H1 (cell line): ENCODE data around the gene NRXN3.
A peak's percentile ranks its signal among the peaks of the same experiment; 100 is the strongest.

ENCODE experiments used
- JUN ChIP-seq: IDR thresholded peaks from 2 replicates; pipeline ENCODE4 v1.6.1; 2011; ENCODE audit warnings: low read depth, mild to moderate bottlenecking, improper control_type of control experiment, low read length
- RAD21 ChIP-seq, 2 experiments: IDR thresholded peaks in 1 of 2; conservative IDR thresholded peaks in 1 of 2; 2 replicates each; pipeline ENCODE4 v1.6.1; 2011; ENCODE audit warnings: low read depth in 2 of 2, low read length in 2 of 2, improper control_type of control experiment in 1 of 2, inconsistent platforms in 1 of 2, mild to moderate bottlenecking in 1 of 2, moderate library complexity in 1 of 2
- SIRT6 ChIP-seq: IDR thresholded peaks from one replicate; pipeline ENCODE4 v1.7.1; 2012; ENCODE audit warnings: low read length, inconsistent platforms
- TEAD4 ChIP-seq: IDR thresholded peaks from 2 replicates; pipeline ENCODE4 v1.6.1; 2012; ENCODE audit warnings: low read depth, low read length, inconsistent platforms, mixed read lengths
- TF ChIP-seq, protein P1 (sequence below), 3 experiments: IDR thresholded peaks; 1 replicate in 2 of 3; 2 replicates in 1 of 3; pipeline versions ENCODE4 v1.5.1 to v1.6.1; 2011; ENCODE audit warnings: low read length in 3 of 3, mild to moderate bottlenecking in 3 of 3, inconsistent platforms in 2 of 3, low read depth in 1 of 3, moderate library complexity in 1 of 3; ENCODE audit not compliant: insufficient read depth in 1 of 3; ENCODE audit errors: control extremely low read depth in 1 of 3
- TF ChIP-seq, protein P2 (sequence below): fragments of 300-600 bp; sonication (generic); IDR thresholded peaks from 2 replicates; pipeline ENCODE4 v1.7.1; 2012; ENCODE audit warnings: low read length, moderate library complexity, mild to moderate bottlenecking, inconsistent platforms; ENCODE audit not compliant: insufficient replicate concordance

DNA sequence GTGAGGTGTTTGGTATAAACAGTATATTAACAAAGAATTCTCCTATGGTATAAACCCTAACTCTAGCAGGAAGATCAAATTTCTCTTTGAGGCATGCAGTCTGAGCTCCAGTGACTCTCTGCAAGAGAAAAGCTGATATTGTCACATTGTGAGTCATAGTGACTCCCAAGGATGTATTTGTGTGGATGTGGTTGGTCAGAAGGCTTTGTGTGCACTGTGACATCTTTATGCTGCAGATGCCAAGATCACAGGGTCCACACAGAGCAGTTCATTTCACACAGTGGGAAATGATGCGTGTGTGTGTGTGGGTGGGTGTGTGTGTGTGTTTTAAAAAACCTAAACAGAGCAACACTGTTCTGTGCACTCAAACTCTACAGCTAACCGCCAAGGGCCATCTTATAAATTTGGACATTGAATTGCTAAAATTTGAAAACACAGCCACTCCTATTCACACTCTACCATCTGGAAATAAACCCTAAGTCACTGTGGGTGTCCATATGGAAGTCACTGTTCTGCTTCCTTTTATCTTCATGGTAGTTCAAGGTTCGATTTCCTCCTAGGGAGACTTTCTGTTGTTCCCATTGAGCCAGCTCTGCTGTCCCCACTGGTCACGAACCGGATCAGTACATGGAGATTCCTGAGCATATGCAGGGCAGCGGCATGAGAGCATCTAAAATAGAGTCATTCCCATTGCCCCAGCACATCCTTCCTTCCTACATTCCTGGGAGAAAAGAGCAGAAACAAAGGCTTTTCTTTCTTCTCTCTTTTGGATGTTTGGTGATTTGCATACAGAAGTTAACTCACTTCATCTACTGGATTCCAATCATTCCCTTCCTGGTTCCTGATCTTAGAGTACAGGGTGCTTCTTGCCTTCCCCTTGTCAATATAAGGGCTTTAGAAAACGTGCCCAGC lies 1313.6 kb downstream of the NRXN3 start:
- TF ChIP-seq JUN = no peak
- TF ChIP-seq TEAD4 = peak; percentile 84
- TF ChIP-seq RAD21 (IDR thresholded peaks at IDR 0.05 in 1 of 2, conservative IDR thresholded peaks at IDR 0.05 in 1 of 2; ENCODE audit: low read depth in 2 of 2, low read length in 2 of 2) = no peak
- TF ChIP-seq, protein P1, sequence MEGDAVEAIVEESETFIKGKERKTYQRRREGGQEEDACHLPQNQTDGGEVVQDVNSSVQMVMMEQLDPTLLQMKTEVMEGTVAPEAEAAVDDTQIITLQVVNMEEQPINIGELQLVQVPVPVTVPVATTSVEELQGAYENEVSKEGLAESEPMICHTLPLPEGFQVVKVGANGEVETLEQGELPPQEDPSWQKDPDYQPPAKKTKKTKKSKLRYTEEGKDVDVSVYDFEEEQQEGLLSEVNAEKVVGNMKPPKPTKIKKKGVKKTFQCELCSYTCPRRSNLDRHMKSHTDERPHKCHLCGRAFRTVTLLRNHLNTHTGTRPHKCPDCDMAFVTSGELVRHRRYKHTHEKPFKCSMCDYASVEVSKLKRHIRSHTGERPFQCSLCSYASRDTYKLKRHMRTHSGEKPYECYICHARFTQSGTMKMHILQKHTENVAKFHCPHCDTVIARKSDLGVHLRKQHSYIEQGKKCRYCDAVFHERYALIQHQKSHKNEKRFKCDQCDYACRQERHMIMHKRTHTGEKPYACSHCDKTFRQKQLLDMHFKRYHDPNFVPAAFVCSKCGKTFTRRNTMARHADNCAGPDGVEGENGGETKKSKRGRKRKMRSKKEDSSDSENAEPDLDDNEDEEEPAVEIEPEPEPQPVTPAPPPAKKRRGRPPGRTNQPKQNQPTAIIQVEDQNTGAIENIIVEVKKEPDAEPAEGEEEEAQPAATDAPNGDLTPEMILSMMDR (IDR thresholded peaks at IDR 0.05; ENCODE audit: control extremely low read depth in 1 of 3, insufficient read depth in 1 of 3, low read depth in 1 of 3, low read length in 3 of 3) = no peak
- TF ChIP-seq, protein P2, sequence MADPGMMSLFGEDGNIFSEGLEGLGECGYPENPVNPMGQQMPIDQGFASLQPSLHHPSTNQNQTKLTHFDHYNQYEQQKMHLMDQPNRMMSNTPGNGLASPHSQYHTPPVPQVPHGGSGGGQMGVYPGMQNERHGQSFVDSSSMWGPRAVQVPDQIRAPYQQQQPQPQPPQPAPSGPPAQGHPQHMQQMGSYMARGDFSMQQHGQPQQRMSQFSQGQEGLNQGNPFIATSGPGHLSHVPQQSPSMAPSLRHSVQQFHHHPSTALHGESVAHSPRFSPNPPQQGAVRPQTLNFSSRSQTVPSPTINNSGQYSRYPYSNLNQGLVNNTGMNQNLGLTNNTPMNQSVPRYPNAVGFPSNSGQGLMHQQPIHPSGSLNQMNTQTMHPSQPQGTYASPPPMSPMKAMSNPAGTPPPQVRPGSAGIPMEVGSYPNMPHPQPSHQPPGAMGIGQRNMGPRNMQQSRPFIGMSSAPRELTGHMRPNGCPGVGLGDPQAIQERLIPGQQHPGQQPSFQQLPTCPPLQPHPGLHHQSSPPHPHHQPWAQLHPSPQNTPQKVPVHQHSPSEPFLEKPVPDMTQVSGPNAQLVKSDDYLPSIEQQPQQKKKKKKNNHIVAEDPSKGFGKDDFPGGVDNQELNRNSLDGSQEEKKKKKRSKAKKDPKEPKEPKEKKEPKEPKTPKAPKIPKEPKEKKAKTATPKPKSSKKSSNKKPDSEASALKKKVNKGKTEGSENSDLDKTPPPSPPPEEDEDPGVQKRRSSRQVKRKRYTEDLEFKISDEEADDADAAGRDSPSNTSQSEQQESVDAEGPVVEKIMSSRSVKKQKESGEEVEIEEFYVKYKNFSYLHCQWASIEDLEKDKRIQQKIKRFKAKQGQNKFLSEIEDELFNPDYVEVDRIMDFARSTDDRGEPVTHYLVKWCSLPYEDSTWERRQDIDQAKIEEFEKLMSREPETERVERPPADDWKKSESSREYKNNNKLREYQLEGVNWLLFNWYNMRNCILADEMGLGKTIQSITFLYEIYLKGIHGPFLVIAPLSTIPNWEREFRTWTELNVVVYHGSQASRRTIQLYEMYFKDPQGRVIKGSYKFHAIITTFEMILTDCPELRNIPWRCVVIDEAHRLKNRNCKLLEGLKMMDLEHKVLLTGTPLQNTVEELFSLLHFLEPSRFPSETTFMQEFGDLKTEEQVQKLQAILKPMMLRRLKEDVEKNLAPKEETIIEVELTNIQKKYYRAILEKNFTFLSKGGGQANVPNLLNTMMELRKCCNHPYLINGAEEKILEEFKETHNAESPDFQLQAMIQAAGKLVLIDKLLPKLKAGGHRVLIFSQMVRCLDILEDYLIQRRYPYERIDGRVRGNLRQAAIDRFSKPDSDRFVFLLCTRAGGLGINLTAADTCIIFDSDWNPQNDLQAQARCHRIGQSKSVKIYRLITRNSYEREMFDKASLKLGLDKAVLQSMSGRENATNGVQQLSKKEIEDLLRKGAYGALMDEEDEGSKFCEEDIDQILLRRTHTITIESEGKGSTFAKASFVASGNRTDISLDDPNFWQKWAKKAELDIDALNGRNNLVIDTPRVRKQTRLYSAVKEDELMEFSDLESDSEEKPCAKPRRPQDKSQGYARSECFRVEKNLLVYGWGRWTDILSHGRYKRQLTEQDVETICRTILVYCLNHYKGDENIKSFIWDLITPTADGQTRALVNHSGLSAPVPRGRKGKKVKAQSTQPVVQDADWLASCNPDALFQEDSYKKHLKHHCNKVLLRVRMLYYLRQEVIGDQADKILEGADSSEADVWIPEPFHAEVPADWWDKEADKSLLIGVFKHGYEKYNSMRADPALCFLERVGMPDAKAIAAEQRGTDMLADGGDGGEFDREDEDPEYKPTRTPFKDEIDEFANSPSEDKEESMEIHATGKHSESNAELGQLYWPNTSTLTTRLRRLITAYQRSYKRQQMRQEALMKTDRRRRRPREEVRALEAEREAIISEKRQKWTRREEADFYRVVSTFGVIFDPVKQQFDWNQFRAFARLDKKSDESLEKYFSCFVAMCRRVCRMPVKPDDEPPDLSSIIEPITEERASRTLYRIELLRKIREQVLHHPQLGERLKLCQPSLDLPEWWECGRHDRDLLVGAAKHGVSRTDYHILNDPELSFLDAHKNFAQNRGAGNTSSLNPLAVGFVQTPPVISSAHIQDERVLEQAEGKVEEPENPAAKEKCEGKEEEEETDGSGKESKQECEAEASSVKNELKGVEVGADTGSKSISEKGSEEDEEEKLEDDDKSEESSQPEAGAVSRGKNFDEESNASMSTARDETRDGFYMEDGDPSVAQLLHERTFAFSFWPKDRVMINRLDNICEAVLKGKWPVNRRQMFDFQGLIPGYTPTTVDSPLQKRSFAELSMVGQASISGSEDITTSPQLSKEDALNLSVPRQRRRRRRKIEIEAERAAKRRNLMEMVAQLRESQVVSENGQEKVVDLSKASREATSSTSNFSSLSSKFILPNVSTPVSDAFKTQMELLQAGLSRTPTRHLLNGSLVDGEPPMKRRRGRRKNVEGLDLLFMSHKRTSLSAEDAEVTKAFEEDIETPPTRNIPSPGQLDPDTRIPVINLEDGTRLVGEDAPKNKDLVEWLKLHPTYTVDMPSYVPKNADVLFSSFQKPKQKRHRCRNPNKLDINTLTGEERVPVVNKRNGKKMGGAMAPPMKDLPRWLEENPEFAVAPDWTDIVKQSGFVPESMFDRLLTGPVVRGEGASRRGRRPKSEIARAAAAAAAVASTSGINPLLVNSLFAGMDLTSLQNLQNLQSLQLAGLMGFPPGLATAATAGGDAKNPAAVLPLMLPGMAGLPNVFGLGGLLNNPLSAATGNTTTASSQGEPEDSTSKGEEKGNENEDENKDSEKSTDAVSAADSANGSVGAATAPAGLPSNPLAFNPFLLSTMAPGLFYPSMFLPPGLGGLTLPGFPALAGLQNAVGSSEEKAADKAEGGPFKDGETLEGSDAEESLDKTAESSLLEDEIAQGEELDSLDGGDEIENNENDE = no peak
- TF ChIP-seq SIRT6 = no peak
